ENCODE data around the gene KRT4.

The KRT4 gene

DNA sequence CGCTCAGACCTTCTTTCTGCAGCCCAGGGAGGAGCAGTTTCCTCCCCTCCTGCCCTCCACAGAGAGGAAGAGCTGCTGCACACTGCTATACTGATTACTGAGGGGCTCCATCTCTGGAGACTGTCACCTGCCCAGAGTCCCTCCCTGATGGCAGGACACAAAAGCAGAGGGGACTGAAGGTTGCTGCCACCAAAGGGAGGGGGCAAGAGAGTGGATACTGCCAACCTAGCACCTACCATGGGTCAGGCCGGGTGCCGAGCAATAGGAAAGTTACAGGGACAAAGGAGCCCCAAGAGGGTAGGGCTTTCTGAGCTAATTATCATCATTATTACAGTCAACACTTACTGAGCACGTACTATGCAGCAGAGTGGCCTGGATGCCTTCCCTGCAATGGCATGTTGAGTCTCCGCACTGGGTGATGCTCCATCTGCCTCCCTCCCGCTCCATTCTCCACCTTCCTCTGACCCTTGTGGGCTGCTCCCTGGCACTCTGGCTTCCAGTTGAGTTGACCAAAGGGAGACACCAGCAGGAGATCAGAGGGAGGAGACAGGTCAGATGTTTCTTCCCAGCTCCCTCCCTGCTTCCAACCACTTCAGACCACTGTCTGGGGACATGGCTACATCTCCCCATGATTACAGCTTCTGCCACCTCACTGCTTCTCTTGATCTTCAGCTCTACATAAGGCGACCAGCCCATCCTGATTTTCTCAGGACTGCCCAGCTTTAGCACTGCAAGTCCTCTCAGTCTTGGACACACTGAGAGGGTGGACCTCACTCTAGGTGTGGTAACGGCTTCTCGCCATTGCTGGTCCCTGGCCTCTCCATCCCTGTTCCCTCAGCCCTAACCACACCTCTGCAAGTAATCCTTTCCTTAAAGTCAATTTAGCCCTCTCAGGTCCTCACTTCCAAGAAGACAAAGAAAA lies 22.8 kb upstream of the KRT4 start:
- no peak for DNase-seq

DNA sequence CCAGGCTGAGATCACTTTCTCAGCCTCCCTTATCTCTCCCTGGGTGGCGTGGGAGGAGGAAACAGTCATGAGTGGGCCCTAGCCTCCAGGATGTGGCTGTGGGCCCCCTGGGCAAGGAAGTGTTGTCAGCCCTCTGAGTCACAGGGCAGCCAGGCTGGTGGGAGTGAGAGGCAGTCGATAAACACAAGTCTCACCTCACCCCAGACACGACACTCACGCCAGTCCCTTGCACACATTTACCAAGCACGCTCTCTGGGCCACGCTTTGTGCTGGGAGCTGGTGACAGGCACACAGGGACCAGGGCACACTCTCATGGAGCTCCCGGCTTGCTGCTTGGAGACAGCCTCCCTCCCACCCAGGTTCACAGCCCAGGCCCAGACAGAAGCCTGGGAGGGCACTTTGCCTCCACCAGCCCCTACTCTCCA lies 22.1 kb upstream of the KRT4 start:
- DNase-seq: peak; percentile 78

DNA sequence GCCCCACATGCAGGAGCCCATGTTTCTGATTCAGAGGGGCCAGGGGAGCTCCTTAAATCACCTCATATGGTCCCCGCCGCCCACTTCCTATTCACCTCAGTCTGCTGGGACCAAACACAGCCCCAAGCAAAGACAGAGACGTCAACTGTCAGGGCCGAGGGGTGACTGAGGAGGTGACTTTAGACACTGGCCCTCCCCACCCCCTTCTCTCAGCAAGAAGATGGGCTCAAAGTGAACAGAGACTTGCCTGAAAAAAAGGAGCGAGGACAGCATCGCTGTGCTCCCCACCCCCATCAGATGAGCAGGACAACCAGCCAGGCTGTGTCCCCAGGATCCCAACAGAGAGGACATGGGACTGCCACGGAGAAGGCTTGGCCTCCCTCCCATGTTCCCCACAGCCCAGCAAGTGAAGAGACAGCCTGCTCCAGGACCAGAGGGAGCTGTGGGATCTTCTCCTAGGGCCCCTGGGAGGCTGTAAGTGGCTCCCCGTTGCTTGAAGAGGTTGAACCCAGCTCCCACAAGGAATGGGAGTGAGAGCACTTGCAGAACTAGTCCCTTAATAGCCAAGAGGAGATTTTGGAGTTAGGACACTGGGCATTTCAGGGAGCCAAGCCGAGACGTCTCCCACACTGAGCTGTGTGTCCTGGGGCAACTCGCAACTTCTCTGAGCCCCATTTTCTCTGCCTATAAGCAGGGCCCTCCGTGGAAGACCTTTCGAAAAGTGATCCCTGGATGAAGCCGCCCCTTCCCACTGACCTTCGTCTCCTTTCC lies 21.5 kb upstream of the KRT4 start:
- no peak for DNase-seq

GRCh38 chr12:52834727-52835001 lies 20.7 kb upstream of the KRT4 start:
- DNase-seq: no peak

DNA sequence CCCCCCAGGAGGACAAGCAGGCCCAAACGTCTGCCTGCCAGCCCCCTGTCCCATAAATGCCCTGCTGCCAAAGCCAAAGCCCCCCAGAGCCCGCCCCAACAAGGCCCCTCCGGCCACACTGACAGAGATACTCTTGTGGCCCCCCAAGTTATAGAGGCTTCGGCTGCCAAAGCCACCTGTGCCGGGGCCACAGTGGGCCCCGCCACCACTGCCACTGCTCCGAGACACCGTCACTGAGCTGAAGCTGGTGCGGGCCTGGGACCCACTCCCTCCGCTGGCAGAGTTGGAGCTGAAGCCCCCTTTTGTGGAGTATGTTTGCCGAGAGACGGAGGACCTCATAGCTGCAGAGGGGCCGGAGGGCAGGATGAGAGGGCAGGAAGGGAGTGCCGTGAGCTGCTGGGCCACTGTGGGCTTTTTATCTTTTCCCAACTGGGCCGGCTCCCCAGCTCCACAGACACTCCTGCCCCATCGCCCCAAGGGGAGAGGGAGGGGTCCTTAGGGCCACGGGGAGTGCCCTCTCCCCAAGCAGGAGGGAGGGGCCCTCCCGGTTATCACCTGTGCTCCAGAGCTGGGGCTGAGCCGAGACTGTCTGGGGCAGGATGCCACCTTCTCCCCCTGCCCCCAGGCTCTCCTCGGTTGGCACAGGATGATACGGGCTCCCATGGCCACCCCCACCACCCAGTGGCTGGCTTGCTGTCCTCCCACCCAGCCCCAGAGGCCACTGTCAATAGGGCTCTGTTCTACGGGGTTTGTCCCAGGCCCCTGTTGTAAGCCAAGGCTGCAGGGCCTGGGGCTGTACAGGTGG lies 20.2 kb upstream of the KRT4 start, which contains the start of gene KRT79:
Gene KRT79 (minus strand): TSS at position 390 of the 805 bp plus-strand sequence. CDS start 51 bp downstream, at position 339.
- no peak for DNase-seq

DNA sequence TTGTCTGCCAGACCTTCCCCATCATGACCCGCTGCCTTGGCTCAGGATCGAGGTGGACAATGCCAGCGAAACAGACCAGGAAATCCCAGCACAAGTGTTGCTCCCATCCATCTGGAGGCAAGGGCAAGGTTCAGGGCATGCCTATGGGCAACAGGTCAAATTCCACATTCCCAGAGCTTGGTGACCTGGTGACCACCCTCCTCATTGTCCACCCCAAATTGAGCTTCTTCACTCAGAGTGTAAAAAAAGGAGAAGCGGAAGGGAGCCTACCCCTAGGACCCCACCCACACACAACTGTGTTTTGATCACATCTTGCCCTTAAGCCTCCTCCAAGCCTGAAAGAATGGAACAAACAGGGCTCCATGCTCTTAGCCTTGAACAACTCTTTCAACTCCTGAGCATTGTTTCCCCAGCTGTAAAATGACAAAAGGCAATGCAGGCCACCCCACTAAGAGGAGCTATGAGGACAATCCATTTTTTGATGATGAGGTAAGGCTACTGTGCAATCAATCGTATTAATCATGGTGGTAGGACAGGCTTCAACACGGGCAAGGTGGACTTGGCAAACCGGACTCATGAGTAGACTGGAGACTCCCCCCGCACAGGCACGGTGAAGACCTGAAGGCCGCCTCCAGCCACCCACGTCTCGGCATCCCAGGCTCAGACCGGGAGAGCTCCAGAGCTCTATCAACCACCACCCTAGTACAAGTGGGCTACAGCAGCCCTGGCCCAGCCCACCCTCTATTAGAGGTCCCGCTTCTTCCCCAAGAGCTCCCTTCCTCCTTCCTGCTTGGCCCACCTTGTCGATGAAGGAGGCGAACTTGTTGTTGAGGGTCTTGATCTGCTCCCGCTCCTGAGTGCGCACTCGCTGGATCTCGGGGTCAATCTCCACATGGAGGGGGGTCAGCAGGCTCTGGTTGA lies 19.3 kb upstream of the KRT4 start:
- DNase-seq: no peak

- no peak for DNase-seq
Measured at GRCh38 chr12:52832451-52832850, 18.5 kb upstream of the KRT4 start.

DNA sequence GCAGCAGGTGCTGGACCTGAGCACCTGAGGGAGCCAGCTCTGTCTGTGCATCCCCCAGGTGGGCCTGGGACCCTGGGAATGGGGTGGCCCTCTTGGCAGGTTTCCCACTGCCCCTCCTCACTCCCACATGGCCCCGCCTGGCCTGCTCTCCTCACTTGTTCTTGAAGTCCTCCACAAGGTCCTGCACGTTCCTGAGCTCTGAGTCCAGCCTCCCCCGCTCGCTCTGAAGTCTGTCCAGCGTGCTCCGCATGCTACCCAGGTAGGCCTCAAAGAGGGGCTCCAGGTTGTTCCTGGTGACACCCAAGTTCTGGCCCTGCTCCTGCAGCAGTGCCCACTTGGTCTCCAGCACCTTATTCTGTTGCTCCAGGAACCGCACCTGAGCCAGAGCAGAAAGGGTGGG lies 17.3 kb upstream of the KRT4 start:
- DNase-seq: no peak

DNA sequence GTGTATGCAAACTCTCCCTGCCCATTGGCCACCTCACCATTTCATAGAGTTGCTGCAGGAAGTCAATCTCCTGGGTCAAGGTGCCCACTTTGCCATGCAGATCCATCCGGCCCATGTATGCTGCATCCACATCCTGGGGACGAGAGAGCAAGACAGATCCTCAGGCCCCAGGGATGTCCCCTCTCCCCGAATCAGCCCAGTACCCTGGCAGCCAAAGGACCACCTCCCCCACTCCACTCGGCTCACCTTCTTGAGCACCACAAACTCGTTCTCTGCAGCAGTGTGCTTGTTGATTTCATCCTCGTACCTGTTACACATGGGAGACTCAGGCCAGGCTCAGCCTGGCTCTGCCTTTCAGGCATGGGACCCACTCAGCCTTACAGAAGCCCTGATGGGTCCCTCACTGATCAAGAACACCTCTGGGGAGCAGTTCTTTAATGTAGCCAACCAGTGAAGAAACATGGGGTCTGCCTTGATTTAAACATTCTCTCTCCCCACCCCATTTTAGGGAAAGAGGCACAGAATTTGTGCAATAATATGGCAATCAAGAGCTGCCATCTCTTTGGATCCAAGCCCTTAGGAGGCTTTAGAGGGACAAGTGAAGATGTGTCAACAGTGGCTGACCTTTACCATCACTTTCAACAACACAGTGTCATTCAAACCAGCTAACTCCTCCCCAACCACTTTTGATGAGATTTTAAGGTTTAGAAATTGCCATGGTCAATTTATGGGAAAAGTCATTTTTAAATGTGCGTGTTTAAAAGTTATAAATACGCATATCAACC lies 16.3 kb upstream of the KRT4 start:
- no peak for DNase-seq

GRCh38 chr12:52828591-52829021 lies 14.7 kb upstream of the KRT4 start:
- no peak for DNase-seq

DNA sequence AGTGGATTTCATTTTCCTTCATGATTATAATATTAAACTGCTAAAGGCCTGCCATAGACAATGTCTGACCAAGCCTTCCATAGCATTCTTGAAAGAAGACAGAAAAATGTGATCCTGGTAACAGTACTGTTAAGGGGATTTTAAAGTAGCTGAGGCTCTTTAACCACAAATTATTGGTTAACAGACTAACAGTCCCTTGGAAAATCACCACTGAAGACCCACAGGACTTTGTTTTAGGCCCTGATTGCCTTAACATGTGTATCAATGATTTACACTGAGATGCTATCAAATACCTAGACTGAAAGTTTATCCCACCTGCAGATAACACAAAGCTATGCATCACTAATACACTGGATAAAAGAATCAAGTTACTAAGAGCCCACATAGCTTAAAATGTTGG lies 14.2 kb upstream of the KRT4 start:
- DNase-seq: no peak

- no peak for DNase-seq
Measured at GRCh38 chr12:52827499-52828090, 13.7 kb upstream of the KRT4 start.

GRCh38 chr12:52826611-52827498 lies 12.9 kb upstream of the KRT4 start:
- no peak for DNase-seq

DNA sequence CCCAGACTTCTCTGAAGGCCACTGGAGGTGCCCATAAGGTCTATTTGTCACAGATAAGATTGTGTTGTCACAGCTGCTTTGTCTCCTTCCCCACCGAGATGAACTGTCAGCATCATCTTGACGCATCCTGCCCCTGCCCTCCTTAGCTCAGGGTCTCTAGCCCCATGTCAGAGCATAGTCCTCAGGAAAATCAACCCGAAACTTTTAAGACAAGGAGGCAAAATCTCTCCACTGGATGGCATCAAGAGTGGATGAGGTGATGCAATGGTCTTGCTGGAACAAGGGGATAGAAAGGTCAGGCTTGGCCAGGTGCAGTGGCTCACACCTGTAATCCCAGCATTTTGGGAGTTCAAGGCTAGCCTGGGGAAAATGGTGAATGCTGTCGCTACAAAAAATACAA lies 12.0 kb upstream of the KRT4 start:
- no peak for DNase-seq

- DNase-seq: no peak
Measured at GRCh38 chr12:52824741-52825410, 11.0 kb upstream of the KRT4 start.

GRCh38 chr12:52823761-52824450 lies 10.0 kb upstream of the KRT4 start:
- DNase-seq: no peak

DNA sequence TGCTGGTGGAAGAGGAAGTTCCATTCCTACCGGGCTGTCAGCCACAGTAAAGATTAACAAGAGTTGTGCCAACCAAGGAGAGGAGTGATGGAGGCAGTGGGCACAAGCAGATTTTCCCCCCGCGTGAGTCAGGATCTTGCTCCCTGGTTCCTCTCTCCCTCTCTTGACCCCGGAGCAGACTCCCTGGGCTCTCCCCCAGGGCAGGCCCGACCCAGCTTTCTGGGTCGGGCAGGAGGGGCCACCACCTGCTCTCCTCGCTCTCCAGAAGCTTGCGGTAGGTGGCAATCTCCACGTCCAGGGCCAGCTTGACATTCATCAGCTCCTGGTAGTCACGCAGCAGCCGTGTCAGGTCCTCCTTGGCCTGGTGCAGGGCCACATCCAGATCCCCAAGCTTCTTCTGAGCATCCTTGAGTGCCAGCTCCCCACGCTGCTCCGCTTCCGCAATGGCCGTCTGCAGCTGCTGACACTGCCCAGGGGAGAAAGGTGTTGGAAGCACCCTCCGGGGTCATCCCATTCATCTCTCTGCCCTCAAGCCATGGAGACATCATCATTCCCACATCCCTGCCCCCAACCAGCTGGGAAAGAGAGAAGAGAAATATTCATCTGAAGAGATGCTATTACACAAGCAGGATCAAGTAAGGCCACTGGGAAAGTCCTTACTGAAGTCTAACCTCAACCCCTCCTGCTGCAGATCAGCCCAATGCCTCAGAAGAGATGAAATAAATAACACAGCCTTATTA lies 9.0 kb upstream of the KRT4 start:
- DNase-seq: no peak
